HG03378 (cell line): ENCODE data around the gene PCDHGB3.
"Not testable (repeated sequence)": the region's sequence is repeated elsewhere in the genome, so short reads cannot be mapped to it uniquely, and the experiment has no call there.

ENCODE experiments used
- ATAC-seq: cut with Tn5 transposase; IDR thresholded peaks from one replicate; pipeline ENCODE4 v1.9.1; 2021; ENCODE audit warnings: mild to moderate bottlenecking, moderate library complexity; ENCODE audit not compliant: unreplicated experiment

PCDHGB3 gene

GRCh38 chr5:141356950-141357349, 13.1 kb upstream of the PCDHGB3 start:
- ATAC-seq, result no peak

DNA sequence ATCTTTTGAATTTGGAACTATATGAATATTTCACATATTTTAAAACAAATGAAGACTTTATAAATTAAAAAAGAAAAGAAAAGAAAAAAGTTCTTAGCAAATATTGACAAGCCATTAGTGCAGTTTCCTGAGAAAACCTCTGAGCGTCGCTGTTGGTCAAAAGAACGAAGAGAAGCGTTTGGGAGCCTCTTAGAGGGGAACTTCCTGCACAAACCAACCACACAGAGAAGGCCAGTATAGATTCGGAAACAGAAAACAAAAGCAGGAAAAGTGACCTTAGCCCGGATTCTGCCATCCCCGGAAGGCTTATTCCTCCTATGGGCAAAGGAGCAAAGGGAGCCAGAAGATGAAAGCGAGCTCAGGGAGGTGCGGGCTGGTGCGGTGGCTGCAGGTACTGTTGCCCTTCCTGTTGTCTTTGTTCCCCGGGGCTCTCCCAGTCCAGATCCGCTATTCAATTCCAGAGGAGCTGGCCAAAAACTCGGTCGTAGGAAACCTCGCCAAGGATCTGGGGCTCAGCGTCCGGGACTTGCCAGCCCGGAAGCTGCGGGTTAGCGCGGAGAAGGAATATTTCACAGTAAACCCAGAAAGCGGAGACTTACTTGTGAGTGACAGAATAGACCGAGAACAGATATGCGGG, 10.1 kb upstream of the PCDHGB3 start, which contains the start of gene PCDHGB2:
Gene PCDHGB2 (plus strand): TSS at position 205 of the 637 bp plus-strand sequence. CDS start 142 bp downstream, at position 347.
- ATAC-seq, result no peak

DNA sequence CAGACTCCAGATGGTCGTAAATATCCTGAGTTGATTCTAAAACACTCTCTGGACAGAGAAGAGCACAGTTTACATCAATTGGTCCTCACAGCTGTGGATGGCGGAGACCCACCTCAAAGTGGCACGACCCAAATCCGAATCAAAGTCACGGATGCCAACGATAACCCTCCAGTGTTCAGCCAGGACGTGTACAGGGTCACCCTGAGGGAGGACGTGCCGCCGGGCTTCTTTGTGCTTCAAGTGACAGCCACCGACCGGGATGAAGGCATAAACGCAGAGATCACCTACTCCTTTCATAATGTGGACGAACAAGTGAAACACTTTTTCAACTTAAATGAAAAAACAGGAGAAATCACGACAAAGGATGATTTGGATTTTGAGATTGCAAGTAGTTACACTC, 9.4 kb upstream of the PCDHGB3 start:
- ATAC-seq, result no peak

DNA sequence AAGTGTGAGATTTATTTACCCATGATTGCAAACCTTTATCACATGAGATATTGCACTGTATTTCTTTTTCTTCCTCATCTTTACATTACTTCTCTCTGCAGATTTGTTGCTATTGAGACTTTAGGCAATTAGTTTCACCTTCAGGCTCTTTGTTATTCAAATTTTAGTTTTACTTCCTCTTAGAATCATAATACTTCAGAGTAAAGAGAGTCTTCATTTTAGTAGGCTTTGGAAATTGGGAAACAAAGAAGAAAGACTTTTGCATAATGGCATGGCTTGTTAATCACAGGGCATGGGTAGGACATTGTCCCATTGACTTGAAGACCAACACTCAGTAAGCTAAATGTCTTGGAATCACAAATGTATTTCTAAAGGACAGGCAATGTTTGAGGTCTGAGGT, 7.3 kb upstream of the PCDHGB3 start:
- no peak for ATAC-seq

DNA sequence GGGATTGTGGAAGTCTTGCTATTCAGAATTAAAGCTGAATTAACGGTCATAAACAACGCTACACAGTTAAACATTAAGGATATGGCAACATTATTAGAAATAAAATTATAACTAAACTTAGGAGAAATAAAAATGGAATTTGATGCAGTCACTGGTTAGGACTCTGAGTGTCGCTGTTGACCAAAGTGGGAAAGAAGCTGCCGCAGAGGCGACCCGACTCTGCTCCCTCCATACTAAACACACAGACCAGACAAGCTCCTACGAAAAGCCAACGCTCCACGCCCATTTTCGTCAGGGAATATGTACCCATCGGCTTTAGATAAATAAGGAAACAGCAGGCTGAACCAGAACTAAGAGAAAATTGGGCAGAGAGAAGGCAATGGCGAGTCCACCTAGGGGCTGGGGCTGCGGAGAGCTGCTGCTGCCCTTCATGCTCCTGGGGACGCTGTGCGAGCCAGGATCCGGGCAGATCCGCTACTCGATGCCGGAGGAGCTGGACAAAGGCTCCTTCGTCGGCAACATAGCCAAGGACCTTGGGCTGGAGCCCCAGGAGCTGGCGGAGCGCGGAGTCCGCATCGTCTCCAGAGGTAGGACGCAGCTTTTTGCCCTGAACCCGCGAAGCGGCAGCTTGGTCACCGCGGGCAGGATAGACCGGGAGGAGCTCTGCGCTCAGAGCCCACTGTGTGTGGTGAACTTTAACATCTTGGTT, 5.9 kb upstream of the PCDHGB3 start, which contains the start of gene PCDHGA5:
Gene PCDHGA5 (plus strand): TSS at position 211 of the 709 bp plus-strand sequence. CDS start 169 bp downstream, at position 380.
- no peak for ATAC-seq

- no peak for ATAC-seq
These were observed 3.8 kb upstream of the PCDHGB3 start for GRCh38 chr5:141366016-141366896.

DNA sequence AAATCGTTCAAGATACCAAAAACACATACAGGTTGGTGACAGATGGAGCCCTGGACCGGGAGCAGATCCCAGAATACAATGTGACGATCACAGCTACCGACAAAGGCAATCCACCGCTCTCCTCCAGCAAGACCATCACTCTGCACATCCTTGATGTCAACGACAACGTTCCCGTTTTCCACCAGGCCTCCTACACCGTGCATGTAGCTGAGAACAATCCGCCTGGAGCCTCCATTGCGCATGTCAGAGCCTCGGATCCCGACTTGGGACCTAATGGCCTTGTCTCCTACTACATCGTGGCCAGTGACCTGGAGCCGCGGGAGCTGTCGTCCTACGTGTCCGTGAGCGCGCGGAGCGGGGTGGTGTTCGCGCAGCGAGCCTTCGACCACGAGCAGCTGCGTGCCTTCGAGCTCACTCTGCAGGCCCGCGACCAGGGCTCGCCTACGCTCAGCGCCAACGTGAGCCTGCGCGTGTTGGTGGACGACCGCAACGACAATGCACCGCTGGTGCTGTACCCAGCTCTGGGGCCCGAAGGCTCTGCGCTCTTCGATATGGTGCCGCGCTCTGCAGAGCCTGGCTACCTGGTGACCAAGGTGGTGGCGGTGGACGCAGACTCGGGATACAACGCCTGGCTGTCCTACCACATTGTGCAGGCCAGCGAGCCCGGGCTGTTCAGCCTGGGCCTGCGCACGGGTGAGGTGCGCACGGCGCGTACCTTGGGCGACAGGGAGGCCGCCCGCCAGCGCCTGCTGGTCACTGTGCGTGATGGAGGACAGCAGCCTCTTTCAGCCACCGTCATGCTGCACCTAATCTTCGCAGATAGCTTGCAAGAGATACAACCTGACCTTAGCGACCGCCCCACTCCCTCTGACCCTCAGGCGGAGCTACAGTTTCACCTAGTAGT, 1.8 kb downstream of the PCDHGB3 start:
- no peak for ATAC-seq

DNA sequence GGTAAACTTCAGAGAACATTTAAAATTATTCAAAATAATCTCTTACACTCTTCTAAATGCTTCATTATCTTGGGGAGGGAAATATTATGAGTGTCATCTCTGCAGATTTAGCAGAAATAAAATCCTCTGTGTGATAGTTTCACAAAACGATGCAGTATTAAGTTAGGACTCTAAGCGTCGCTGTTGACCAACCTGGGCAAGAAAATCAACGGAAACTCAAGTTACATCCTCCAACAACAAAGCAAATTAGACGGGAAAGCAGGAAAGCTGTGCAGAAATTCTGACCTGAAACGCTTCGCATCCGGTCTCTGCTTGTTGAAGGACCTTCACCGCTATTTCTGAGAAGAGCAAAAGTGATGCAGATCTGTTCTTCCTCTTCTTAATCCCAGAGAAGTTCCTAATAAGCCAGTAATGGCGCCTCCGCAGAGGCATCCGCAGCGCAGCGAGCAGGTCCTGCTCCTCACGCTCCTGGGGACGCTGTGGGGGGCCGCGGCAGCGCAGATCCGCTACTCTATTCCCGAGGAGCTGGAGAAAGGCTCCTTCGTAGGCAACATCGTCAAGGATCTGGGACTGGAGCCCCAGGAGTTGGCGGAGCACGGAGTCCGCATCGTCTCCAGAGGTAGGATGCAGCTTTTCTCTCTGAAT, 3.8 kb downstream of the PCDHGB3 start, which contains the start of gene PCDHGA6:
Gene PCDHGA6 (plus strand): TSS at position 219 of the 645 bp plus-strand sequence. CDS start 193 bp downstream, at position 412.
- no peak for ATAC-seq

- ATAC-seq, result no peak
These were observed 4.6 kb downstream of the PCDHGB3 start for GRCh38 chr5:141374627-141375026.

- not testable (repeated sequence) for ATAC-seq
These were observed 5.6 kb downstream of the PCDHGB3 start for GRCh38 chr5:141375444-141376155.

- no peak for ATAC-seq
These were observed 12.6 kb downstream of the PCDHGB3 start, which contains the start of gene PCDHGA7 for GRCh38 chr5:141382469-141383294. PCDHGA7 (plus strand) TSS chr5:141382742; CDS start chr5:141382900, 158 bp downstream.

DNA sequence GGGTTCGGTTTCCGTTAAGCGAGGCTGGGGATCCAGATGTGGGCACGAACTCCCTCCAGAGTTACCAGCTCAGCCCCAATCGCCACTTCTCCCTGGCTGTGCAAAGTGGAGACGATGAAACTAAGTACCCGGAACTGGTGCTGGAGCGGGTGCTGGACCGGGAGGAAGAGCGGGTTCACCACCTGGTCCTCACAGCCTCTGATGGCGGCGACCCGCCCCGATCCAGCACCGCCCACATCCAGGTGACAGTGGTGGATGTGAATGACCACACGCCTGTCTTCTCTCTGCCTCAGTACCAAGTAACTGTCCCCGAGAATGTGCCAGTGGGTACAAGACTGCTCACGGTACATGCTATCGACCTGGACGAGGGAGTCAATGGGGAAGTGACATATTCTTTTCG, 13.3 kb downstream of the PCDHGB3 start:
- no peak for ATAC-seq

GRCh38 chr5:141384471-141385267, 14.6 kb downstream of the PCDHGB3 start:
- no peak for ATAC-seq

- ATAC-seq, result peak; percentile 54
These were observed 17.7 kb downstream of the PCDHGB3 start, which contains the start of gene PCDHGB4 for GRCh38 chr5:141387557-141388311. PCDHGB4 (plus strand) TSS chr5:141387698; CDS start chr5:141387885, 187 bp downstream.

DNA sequence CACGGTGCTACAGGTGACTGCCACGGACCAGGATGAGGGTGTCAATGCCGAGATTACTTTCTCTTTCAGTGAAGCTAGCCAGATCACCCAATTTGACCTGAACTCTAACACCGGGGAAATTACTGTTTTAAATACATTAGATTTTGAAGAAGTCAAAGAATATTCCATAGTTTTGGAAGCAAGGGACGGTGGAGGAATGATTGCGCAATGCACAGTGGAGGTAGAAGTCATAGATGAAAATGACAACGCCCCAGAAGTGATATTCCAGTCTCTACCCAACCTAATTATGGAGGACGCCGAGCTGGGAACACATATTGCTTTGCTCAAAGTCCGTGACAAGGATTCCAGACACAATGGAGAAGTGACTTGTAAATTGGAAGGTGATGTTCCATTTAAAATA, 18.6 kb downstream of the PCDHGB3 start:
- no peak for ATAC-seq
